Natural killer cell (primary cell): ENCODE measurements around the gene LRRC42. TPM values are rescaled to one million over a fixed set of nuclear protein-coding genes. Genes with fewer than 3 reads are reported as not detected.

Source experiments
- ATAC-seq, 3 donors: fragments of 150-1000 bp in 2 of 3; fragments of 200-7000 bp in 1 of 3; cut with Tn5 transposase; 1 replicate in 1 of 3; 2 replicates in 2 of 3; pipeline ENCODE4 v1.10.0; 2021; ENCODE audit warnings: mild to moderate bottlenecking in 2 of 3, moderate library complexity in 2 of 3
- DNase-seq, 2 donors: peaks; one replicate each; pipeline versions ENCODE4 v3.0.0 to v3.0.0-alpha.2; 2013 to 2021; ENCODE audit warnings: mixed read lengths in 1 of 2
- H3K27ac ChIP-seq: one replicate; pipeline ENCODE4 v1.5.1; 2013; ENCODE audit warnings: mild to moderate bottlenecking, low read length
- H3K27me3 ChIP-seq: one replicate; pipeline ENCODE4 v1.6.1; 2013; ENCODE audit warnings: low read length; ENCODE audit not compliant: control insufficient read depth, insufficient read depth
- H3K36me3 ChIP-seq: one replicate; pipeline ENCODE4 v1.6.1; 2013; ENCODE audit warnings: low read length; ENCODE audit not compliant: control insufficient read depth, insufficient read depth
- H3K4me1 ChIP-seq: one replicate; pipeline ENCODE4 v1.6.1; 2013; ENCODE audit warnings: low read length; ENCODE audit not compliant: control insufficient read depth, insufficient read depth
- H3K4me3 ChIP-seq: one replicate; pipeline ENCODE4 v1.5.1; 2013; ENCODE audit warnings: low read length
- H3K9me3 ChIP-seq: one replicate; pipeline ENCODE4 v1.6.1; 2013; ENCODE audit warnings: low read length; ENCODE audit not compliant: control insufficient read depth, insufficient read depth
- H3K27ac Mint-ChIP-seq, 2 donors: one replicate each; pipeline ENCODE4 v1.8.0; 2022; ENCODE audit warnings: mild to moderate bottlenecking in 2 of 2, mixed read lengths in 2 of 2, moderate library complexity in 1 of 2
- H3K27me3 Mint-ChIP-seq, 2 donors: one replicate each; pipeline ENCODE4 v1.8.0; 2022; ENCODE audit warnings: low read depth in 2 of 2, mixed read lengths in 2 of 2
- H3K36me3 Mint-ChIP-seq: one replicate; pipeline ENCODE4 v1.8.0; 2022; ENCODE audit warnings: mixed read lengths
- H3K4me1 Mint-ChIP-seq, 2 donors: one replicate each; pipeline ENCODE4 v1.8.0; 2022; ENCODE audit warnings: mixed read lengths in 2 of 2
- H3K4me3 Mint-ChIP-seq: one replicate; pipeline ENCODE4 v1.8.0; 2022; ENCODE audit warnings: mild to moderate bottlenecking, moderate library complexity, mixed read lengths
- H3K9me3 Mint-ChIP-seq, 2 donors: one replicate each; pipeline ENCODE4 v1.8.0; 2022; ENCODE audit warnings: mixed read lengths in 2 of 2
- CTCF ChIP-seq: fragments of 200-600 bp; IDR thresholded peaks from one replicate; pipeline ENCODE4 v1.8.0; 2022; ENCODE audit warnings: antibody characterized with exemption
- WGBS: methylation state at CpG from one replicate; pipeline ENCODE4 v1.1.7; 2013; ENCODE audit warnings: missing lambda C conversion rate; ENCODE audit not compliant: insufficient coverage; 5-methylcytosine and 5-hydroxymethylcytosine counted together
- intact Hi-C: fragments of 100-400 bp; cut with micrococcal nuclease; formaldehyde crosslinking; loops from one replicate; pipeline ENCODE4 v1.14.2; 2022
- total RNA-seq, 4 donors: library from RNA; stranded (reverse); fragments of 120-200 nt in 1 of 4; gene quantifications; one replicate each; pipeline versions ENCODE4 v1.2.3 to v1.2.4, GENCODE V29; 2013 to 2022

LRRC42 gene
- total RNA-seq, 3 donors from 2014 or later (not counting 1 experiment from before 2014, with no cell fraction given) = 8.9 to 11.1 (median 10.0) TPM

GRCh38 chr1:53899708-53900107 is 46.4 kb upstream of the LRRC42 start:
- no peak overlapping the region for H3K4me3 ChIP-seq
- DNase-seq (no peak), ATAC-seq (no peak)
- Mint-ChIP-seq H3K4me1 (no peaks in the 10 kb centered on the region), H3K36me3 (no peaks in the 10 kb centered on the region), H3K4me3 (no peak overlapping the region), H3K27ac (no peak overlapping the region), H3K9me3 (no peaks in the 10 kb centered on the region), H3K27me3 (peaks cover 0 to 6% of the 10 kb centered on the region in 2 donors)
- no peak overlapping the region for H3K27ac ChIP-seq
- no peaks in the 10 kb centered on the region for H3K36me3 ChIP-seq
- 91% methylated on average over 3 of the region's 3 CpGs for WGBS
- no peaks in the 10 kb centered on the region for H3K27me3 ChIP-seq
- intact Hi-C loops = no loop called here
- H3K9me3 ChIP-seq = no peaks in the 10 kb centered on the region
- H3K4me1 ChIP-seq = no peaks in the 10 kb centered on the region
- TF ChIP-seq CTCF = no peak

- Mint-ChIP-seq H3K9me3 (no peaks in the 10 kb centered on the region), H3K27me3 (no peaks in the 10 kb centered on the region), H3K4me3 (no peak overlapping the region), H3K27ac (no peak overlapping the region), H3K4me1 (no peaks in the 10 kb centered on the region), H3K36me3 (no peaks in the 10 kb centered on the region)
- Histone ChIP-seq H3K9me3 (no peaks in the 10 kb centered on the region), H3K4me1 (no peaks in the 10 kb centered on the region), H3K4me3 (no peak overlapping the region), H3K36me3 (no peaks in the 10 kb centered on the region), H3K27me3 (no peaks in the 10 kb centered on the region), H3K27ac (no peak overlapping the region)
- TF ChIP-seq CTCF = no peak
- intact Hi-C loops = no loop called here
- WGBS = 90% methylated on average over 7 of the region's 7 CpGs
- no peak for ATAC-seq
- DNase-seq = no peak
Measured at GRCh38 chr1:53902235-53903138, 43.7 kb upstream of the LRRC42 start.

- Histone ChIP-seq H3K36me3 (no peaks in the 10 kb centered on the region), H3K27ac (no peak overlapping the region), H3K4me3 (no peak overlapping the region), H3K4me1 (no peaks in the 10 kb centered on the region), H3K9me3 (no peaks in the 10 kb centered on the region), H3K27me3 (no peaks in the 10 kb centered on the region)
- DNase-seq = no peak
- intact Hi-C loops = no loop called here
- Mint-ChIP-seq H3K9me3 (no peaks in the 10 kb centered on the region), H3K4me1 (no peaks in the 10 kb centered on the region), H3K4me3 (no peak overlapping the region), H3K27me3 (no peaks in the 10 kb centered on the region), H3K27ac (no peak overlapping the region), H3K36me3 (no peaks in the 10 kb centered on the region)
- ATAC-seq = no peak
- TF ChIP-seq CTCF = no peak
- 98% methylated on average over 8 of the region's 8 CpGs for WGBS
Measured at GRCh38 chr1:53905509-53905908, 40.6 kb upstream of the LRRC42 start.

- Mint-ChIP-seq H3K36me3 (no peaks in the 10 kb centered on the region), H3K4me3 (no peak overlapping the region), H3K27ac (no peak overlapping the region), H3K9me3 (no peaks in the 10 kb centered on the region), H3K4me1 (no peaks in the 10 kb centered on the region), H3K27me3 (no peaks in the 10 kb centered on the region)
- no peak overlapping the region for H3K27ac ChIP-seq
- ATAC-seq (no peak), DNase-seq (no peak)
- intact Hi-C loops = no loop called here
- H3K9me3 ChIP-seq = no peaks in the 10 kb centered on the region
- no peaks in the 10 kb centered on the region for H3K36me3 ChIP-seq
- H3K27me3 ChIP-seq = no peaks in the 10 kb centered on the region
- H3K4me1 ChIP-seq = no peaks in the 10 kb centered on the region
- no peak for TF ChIP-seq CTCF
- H3K4me3 ChIP-seq = no peak overlapping the region
- WGBS = 88% methylated on average over 4 of the region's 4 CpGs
Measured at GRCh38 chr1:53906121-53906520, 40.0 kb upstream of the LRRC42 start.
